A673 (cell line): ENCODE data around the gene OGDH.

Experiments used
- CTCF ChIP-seq: fragments of 300-800, 200-600 bp; sonication (generic); conservative IDR thresholded peaks from 2 replicates; pipeline ENCODE4 v1.5.1; 2017; ENCODE audit warnings: low read depth, mild to moderate bottlenecking, antibody characterized with exemption, low read length, moderate library complexity, mixed read lengths
- EZH2 ChIP-seq: fragments of 200-600 bp; sonication (generic); IDR thresholded peaks from 2 replicates; pipeline ENCODE4 v1.6.1; 2017; ENCODE audit warnings: borderline replicate concordance, low read depth, mild to moderate bottlenecking, mixed read lengths, antibody characterized with exemption, low read length; ENCODE audit not compliant: poor library complexity, severe bottlenecking

- no peak for TF ChIP-seq CTCF
- no peak for TF ChIP-seq EZH2
Observed at GRCh38 chr7:44658979-44659378, 52.6 kb downstream of the OGDH start.
